ENCODE results near the gene WNT2B. TPM values are rescaled to one million over a fixed set of nuclear protein-coding genes. Genes with fewer than 3 reads are reported as not detected.

Gene WNT2B
- total RNA-seq, 1 experiment from 2014 or later, result not detected

- no peak for DNase-seq (ENCODE audit: low spot score)
Measured at GRCh38 chr1:112527266-112528010, 18.7 kb downstream of the WNT2B start.

GRCh38 chr1:112528076-112528475, 19.3 kb downstream of the WNT2B start:
- no peak for DNase-seq (ENCODE audit: low spot score)

GRCh38 chr1:112529301-112529700, 20.5 kb downstream of the WNT2B start:
- no peak for DNase-seq (ENCODE audit: low spot score)

DNA sequence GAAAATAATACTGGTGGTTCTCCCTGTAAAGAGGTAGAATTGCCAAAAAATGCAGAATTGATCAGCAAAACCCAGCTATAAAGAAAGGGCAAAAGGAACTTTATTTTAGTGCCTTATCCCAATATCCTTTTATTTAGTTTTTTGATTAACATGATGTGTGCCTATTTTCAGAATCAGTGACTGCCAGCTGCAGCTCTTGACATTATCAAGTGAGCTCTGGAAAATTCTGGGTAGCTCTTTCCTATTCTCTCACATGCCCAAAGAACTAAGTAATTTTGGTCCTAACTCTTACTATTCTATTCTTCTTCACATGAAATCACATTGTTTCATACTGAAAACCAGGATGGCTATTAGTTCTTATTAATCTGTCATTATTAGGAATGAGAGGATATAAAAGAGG, 22.1 kb downstream of the WNT2B start:
- no peak for DNase-seq (ENCODE audit: low spot score)

DNA sequence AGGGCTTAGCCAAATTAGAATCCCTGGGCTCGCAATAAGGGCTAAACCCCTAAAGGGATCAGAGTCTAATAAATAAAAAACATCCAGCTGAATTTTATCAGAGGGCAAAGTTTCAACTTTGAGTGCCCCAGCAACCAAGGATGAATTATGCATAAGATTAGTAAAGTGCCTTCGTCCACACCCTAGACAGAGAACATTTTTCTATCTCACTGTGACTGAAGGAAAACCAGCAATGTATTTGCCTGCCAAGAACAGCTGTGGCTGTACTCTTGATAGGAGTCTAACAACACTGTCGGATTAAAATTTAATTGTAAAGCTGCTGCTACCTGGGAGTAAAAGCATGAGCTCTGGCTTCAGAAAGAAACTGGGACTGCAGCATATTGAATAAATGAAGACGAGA, 23.3 kb downstream of the WNT2B start:
- DNase-seq (ENCODE audit: low spot score), result no peak

GRCh38 chr1:112533029-112533428, 24.3 kb downstream of the WNT2B start:
- no peak for DNase-seq (ENCODE audit: low spot score)

- no peak for DNase-seq (ENCODE audit: low spot score)
Measured at GRCh38 chr1:112536561-112536960, 27.8 kb downstream of the WNT2B start.

GRCh38 chr1:112537456-112537855, 28.7 kb downstream of the WNT2B start:
- DNase-seq (ENCODE audit: low spot score), result no peak

DNA sequence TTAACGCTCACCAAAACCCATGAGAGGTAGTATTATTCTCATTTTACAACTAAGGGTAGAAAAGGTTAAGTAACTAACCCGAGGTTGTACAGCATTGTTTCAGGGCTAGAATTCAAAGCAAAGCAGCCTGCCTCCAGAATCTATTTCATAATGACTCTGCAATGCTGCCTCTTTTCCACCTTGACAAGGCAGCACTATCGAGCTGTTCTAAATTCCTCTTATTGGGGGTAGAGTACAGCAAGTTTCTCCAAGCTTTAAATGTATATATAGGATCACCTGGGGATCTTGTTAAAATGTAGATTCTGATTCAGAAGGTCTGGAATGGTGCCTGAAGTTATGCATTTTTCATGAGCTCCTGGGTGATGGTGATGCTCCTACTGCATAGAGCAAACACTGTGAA, 30.1 kb downstream of the WNT2B start:
- no peak for DNase-seq (ENCODE audit: low spot score)

DNA sequence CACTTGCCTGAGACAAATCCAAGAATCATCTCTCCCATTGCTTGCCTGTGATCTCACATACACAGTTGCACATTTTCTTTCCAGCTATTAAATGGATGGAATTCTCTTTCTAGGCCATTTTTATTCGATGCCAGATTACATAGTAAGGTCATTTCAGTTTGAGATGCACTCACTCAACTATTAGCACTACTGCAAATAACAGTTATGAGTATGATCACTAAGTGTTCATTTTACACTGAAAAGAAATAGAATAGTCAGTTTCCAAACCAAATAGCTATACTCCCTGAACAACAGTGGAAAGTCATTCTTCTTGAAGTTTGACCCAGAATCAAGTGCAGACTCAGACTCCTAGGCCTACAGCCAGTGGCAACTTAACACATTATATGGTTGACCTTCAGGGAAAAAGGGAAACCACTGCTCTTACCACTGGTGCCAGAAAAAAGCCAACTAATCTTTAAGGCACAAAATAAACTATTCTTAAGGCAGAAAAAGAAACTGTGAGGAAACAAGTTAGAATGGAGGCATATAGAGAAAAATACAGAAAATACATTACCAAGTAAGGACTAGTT, 31.5 kb downstream of the WNT2B start:
- no peak for DNase-seq (ENCODE audit: low spot score)

GRCh38 chr1:112541299-112541698, 32.5 kb downstream of the WNT2B start:
- DNase-seq (ENCODE audit: low spot score), result no peak

- DNase-seq (ENCODE audit: low spot score), result no peak
Measured at GRCh38 chr1:112542206-112542973, 33.6 kb downstream of the WNT2B start.

- peak; percentile 94 for DNase-seq (ENCODE audit: low spot score)
Measured at GRCh38 chr1:112544011-112544688, 35.4 kb downstream of the WNT2B start.

DNA sequence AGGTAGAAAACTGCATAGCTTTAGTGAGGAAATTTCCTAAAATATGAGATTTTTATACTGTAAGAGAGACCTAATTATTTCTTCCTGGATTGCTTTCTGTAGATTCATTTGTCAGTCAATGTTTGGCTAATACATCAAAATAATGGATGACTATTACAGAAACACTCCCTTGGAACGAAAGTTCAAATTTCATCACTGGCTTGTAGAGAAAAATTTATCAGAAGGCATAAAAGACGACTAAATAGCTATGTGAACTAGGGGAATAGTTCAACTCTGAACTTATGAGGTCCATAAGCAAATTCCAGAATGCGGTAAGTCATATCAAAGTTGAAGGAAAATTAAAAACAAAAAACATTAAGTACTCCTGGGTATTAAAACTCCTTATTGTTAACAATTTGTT, 36.0 kb downstream of the WNT2B start:
- DNase-seq (ENCODE audit: low spot score), result no peak

GRCh38 chr1:112546076-112546475, 37.3 kb downstream of the WNT2B start:
- DNase-seq (ENCODE audit: low spot score), result no peak

DNA sequence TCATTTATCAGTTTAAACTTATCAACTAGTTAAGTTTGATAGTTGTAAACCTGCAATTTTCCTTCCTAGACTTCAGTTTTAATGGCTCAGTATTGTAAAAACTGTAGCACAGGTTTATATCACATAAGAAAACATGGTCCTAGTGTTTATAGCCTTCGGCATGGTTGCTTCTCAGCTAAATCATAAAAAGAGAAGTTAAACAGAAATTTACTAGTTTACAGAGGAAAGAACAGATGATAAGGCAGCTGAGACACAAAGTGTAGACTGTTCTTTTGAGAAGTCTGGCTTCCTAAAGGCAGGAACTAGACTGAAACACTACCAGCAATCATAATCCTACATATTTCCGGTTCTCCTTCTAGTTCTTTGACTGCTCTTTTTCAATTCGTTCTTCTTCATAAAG, 39.8 kb downstream of the WNT2B start:
- DNase-seq (ENCODE audit: low spot score), result no peak

DNA sequence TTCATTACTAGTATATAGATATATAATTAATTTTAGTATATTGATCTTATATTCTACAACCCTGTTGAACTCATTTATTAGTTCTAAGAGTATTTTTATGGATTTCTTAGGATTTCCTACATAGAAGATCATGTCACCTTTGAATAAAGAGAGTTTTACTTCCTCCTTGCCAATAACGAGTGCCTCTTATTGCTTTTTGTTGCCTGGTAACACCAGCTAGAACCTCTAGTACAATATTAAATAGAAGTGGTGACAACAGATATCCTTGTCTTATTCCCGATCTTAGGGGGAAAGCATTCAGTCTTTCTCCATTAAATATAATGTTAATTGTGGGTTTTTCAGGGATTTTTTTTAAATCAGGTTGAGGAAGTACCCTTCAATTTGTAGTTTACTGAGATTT, 40.8 kb downstream of the WNT2B start:
- no peak for DNase-seq (ENCODE audit: low spot score)

DNA sequence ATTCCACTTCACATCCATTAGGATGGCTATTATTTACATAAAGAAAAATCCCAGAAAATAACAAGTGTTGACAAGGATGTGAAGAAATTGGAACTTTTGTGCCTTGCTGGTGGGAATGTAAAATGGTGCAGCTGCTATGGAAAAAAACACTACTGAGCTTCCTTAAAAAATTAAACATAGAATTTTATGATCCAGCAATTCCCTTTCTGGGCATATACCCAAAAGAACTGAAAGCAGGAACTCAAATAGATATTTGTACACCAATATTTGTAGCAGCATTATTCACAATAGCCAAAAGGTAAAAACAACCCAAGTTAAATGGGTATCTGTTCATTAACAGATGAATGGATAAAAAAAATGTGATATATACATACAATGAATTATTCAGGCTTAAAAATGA, 45.6 kb downstream of the WNT2B start:
- no peak for DNase-seq (ENCODE audit: low spot score)

DNA sequence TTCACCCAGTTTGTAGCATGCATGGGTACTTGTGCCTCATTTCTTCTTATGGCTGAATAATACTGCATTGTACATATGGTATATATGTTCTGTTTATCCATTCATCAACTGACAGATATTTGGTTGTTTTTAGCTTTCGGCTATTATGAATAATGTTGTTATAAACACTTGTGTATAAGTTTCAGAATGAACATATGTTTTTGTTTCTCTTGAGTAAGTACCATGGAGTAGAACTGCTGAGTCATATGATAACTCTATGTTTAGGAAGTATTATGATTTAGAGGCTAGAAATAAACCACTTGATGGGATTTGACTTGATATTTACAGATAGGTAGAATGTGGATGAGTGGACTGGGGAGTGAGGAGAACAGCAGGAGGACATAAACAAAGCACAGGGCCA, 48.6 kb downstream of the WNT2B start:
- no peak for DNase-seq (ENCODE audit: low spot score)

- DNase-seq (ENCODE audit: low spot score), result no peak
Measured at GRCh38 chr1:112558634-112559033, 49.9 kb downstream of the WNT2B start.

- no peak for DNase-seq (ENCODE audit: low spot score)
Measured at GRCh38 chr1:112563341-112563740, 54.6 kb downstream of the WNT2B start.

- DNase-seq (ENCODE audit: low spot score), result no peak
Measured at GRCh38 chr1:112564081-112564480, 55.3 kb downstream of the WNT2B start.

Data from A172 (cell line).